Stimulated activated CD4-positive, alpha-beta T cell treated with anti-CD3 and anti-CD28 coated beads, TNF-alpha, amount 100 ng/mL, for 24 hours (primary cell): Measurements from ENCODE around the gene MROH2B.

Source experiments
- DNase-seq, 3 experiments: peaks; one replicate each; pipeline ENCODE4 v3.0.0-alpha.2; 2020; ENCODE audit warnings: low read depth in 3 of 3

The MROH2B gene

GRCh38 chr5:41071242-41071641, at the start of gene MROH2B:
MROH2B (minus strand) TSS chr5:41071342; CDS start chr5:41070852, 490 bp downstream.
- no peak for DNase-seq

- DNase-seq = no peak
These were observed 49.5 kb upstream of the MROH2B start for GRCh38 chr5:41120600-41120999.

- no peak for DNase-seq
These were observed 47.0 kb upstream of the MROH2B start for GRCh38 chr5:41118177-41118576.

GRCh38 chr5:41115281-41115680, 44.1 kb upstream of the MROH2B start:
- no peak for DNase-seq

- DNase-seq = no peak
These were observed 41.6 kb upstream of the MROH2B start for GRCh38 chr5:41112486-41113455.

- DNase-seq = no peak
These were observed 38.0 kb upstream of the MROH2B start for GRCh38 chr5:41109186-41109585.

- DNase-seq = no peak
These were observed 31.2 kb upstream of the MROH2B start for GRCh38 chr5:41102341-41102740.

GRCh38 chr5:41097642-41098041, 26.5 kb upstream of the MROH2B start:
- DNase-seq = no peak

- DNase-seq = no peak
These were observed 24.4 kb upstream of the MROH2B start for GRCh38 chr5:41095324-41096101.

- DNase-seq = no peak
These were observed 23.7 kb upstream of the MROH2B start for GRCh38 chr5:41094871-41095270.

GRCh38 chr5:41093803-41094202, 22.7 kb upstream of the MROH2B start:
- DNase-seq = no peak

GRCh38 chr5:41087461-41087860, 16.3 kb upstream of the MROH2B start:
- DNase-seq = no peak

GRCh38 chr5:41083306-41083705, 12.2 kb upstream of the MROH2B start:
- DNase-seq = no peak

GRCh38 chr5:41071975-41072374, 833 bp upstream of the MROH2B start:
- no peak for DNase-seq

GRCh38 chr5:41067714-41068568, 3.2 kb downstream of the MROH2B start:
- DNase-seq = no peak

- no peak for DNase-seq
These were observed 5.3 kb downstream of the MROH2B start for GRCh38 chr5:41065691-41066335.

- no peak for DNase-seq
These were observed 13.2 kb downstream of the MROH2B start for GRCh38 chr5:41057940-41058339.

- DNase-seq = no peak
These were observed 13.9 kb downstream of the MROH2B start for GRCh38 chr5:41057231-41057630.

- no peak for DNase-seq
These were observed 22.2 kb downstream of the MROH2B start for GRCh38 chr5:41048986-41049385.

GRCh38 chr5:41043109-41043747, 27.9 kb downstream of the MROH2B start:
- DNase-seq = no peak

- DNase-seq = no peak
These were observed 38.2 kb downstream of the MROH2B start for GRCh38 chr5:41032973-41033372.
